Measurements from ENCODE around the gene EIF4E2. TPM values are rescaled to one million over a fixed set of nuclear protein-coding genes. Genes with fewer than 3 reads are reported as not detected.

The EIF4E2 gene
- total and polyA plus RNA-seq, 10 donors = 29.3 to 61.1 (median 45.5) TPM

- Histone ChIP-seq H3K4me1 (no peaks in the 10 kb centered on the region), H3K9me3 (no peaks in the 10 kb centered on the region), H3K27me3 (replicated peaks in 1 of 7) (no peaks in the 10 kb centered on the region), H3K36me3 (peaks cover 0 to 100% (median 60%) of the 10 kb centered on the region in 6 donors), H3K27ac (no peak overlapping the region), H3K4me3 (no peak overlapping the region)
- no peak for DNase-seq
- WGBS, 5 donors = 96 to 99% (median 97%) methylated on average over 8 of the region's 8 CpGs
- intact Hi-C loops (cut with DNase I; ENCODE audit: low total_unique reads) = no loop called here
- TF ChIP-seq CTCF (IDR thresholded peaks at IDR 0.05 in 8 of 11, conservative IDR thresholded peaks at IDR 0.05 in 3 of 11) (no peak), POLR2AphosphoS5 (IDR thresholded peaks at IDR 0.05) (no peak), POLR2A (IDR thresholded peaks at IDR 0.05) (no peak)
Measured at GRCh38 chr2:232573771-232574435, 23.4 kb downstream of the EIF4E2 start.

- DNase-seq = no peak
- peaks cover 0 to 97% (median 53%) of the 10 kb centered on the region in 6 donors for H3K36me3 ChIP-seq
Measured at GRCh38 chr2:232574674-232575403, 24.4 kb downstream of the EIF4E2 start.

GRCh38 chr2:232575404-232575746 lies 24.9 kb downstream of the EIF4E2 start:
- intact Hi-C loops (cut with DNase I; ENCODE audit: low total_unique reads) = no loop called here
- H3K27ac ChIP-seq = no peak overlapping the region
- no peak for TF ChIP-seq POLR2A (IDR thresholded peaks at IDR 0.05)
- TF ChIP-seq CTCF (IDR thresholded peaks at IDR 0.05 in 8 of 11, conservative IDR thresholded peaks at IDR 0.05 in 3 of 11) = no peak
- H3K4me1 ChIP-seq = no peaks in the 10 kb centered on the region
- H3K4me3 ChIP-seq = no peak overlapping the region
- no peak for DNase-seq
- H3K9me3 ChIP-seq = no peaks in the 10 kb centered on the region
- WGBS, 5 donors = 93 to 98% (median 96%) methylated on average over 1 of the region's 1 CpG
- no peaks in the 10 kb centered on the region for H3K27me3 ChIP-seq (replicated peaks in 1 of 7)
- peaks cover 0 to 95% (median 47%) of the 10 kb centered on the region in 6 donors for H3K36me3 ChIP-seq

More at GRCh38 chr2:232574674-232575403, 24.4 kb downstream of the EIF4E2 start:
- TF ChIP-seq POLR2AphosphoS5 (IDR thresholded peaks at IDR 0.05) (no peak), POLR2A (IDR thresholded peaks at IDR 0.05) (no peak), CTCF (IDR thresholded peaks at IDR 0.05 in 8 of 11, conservative IDR thresholded peaks at IDR 0.05 in 3 of 11) (no peak)
- WGBS, 5 donors = 90 to 97% (median 93%) methylated on average over 5 of the region's 5 CpGs
- Histone ChIP-seq H3K9me3 (no peaks in the 10 kb centered on the region), H3K4me3 (no peak overlapping the region), H3K4me1 (no peaks in the 10 kb centered on the region), H3K27ac (no peak overlapping the region), H3K27me3 (replicated peaks in 1 of 7) (no peaks in the 10 kb centered on the region)
- intact Hi-C loops (cut with DNase I; ENCODE audit: low total_unique reads) = no loop called here

GRCh38 chr2:232576995-232577394 lies 26.5 kb downstream of the EIF4E2 start:
- Histone ChIP-seq H3K27me3 (replicated peaks in 1 of 7) (no peaks in the 10 kb centered on the region), H3K4me3 (no peak overlapping the region), H3K27ac (no peak overlapping the region), H3K4me1 (no peaks in the 10 kb centered on the region), H3K9me3 (no peaks in the 10 kb centered on the region), H3K36me3 (peaks cover 0 to 95% (median 42%) of the 10 kb centered on the region in 6 donors)
- DNase-seq = no peak
- WGBS, 5 donors = 72 to 98% (median 92%) methylated on average over 2 of the region's 2 CpGs
- no peak for TF ChIP-seq POLR2A (IDR thresholded peaks at IDR 0.05)
- no peak for TF ChIP-seq CTCF (IDR thresholded peaks at IDR 0.05 in 8 of 11, conservative IDR thresholded peaks at IDR 0.05 in 3 of 11)
- TF ChIP-seq POLR2AphosphoS5 (IDR thresholded peaks at IDR 0.05) = no peak
- intact Hi-C loops (cut with DNase I; ENCODE audit: low total_unique reads) = no loop called here

Data from spleen (tissue), 11 donors.